Hematopoietic multipotent progenitor cell treated with erythropoietin and hydrocortisone succinate and interleukin-3 and kit ligand, for 8 days (in vitro differentiated cells): ENCODE results near the gene PRTG.
"Not testable (repeated sequence)": the region's sequence is repeated elsewhere in the genome, so short reads cannot be mapped to it uniquely, and the experiment has no call there.

Source experiments
- DNase-seq: peaks from one replicate; pipeline ENCODE4 v3.0.0-alpha.2; 2015

PRTG gene

GRCh38 chr15:55698653-55699052 lies 44.3 kb downstream of the PRTG start:
- no peak for DNase-seq

- no peak for DNase-seq
Observed at GRCh38 chr15:55696221-55696620, 46.7 kb downstream of the PRTG start.

- DNase-seq = no peak
Observed at GRCh38 chr15:55695432-55695831, 47.5 kb downstream of the PRTG start.

GRCh38 chr15:55694652-55695150 lies 48.3 kb downstream of the PRTG start:
- no peak for DNase-seq

- not testable (repeated sequence) for DNase-seq
Observed at GRCh38 chr15:55693116-55693515, 49.8 kb downstream of the PRTG start.

GRCh38 chr15:55687792-55688191 lies 55.2 kb downstream of the PRTG start:
- no peak for DNase-seq

GRCh38 chr15:55685286-55685685 lies 57.7 kb downstream of the PRTG start:
- no peak for DNase-seq

GRCh38 chr15:55683376-55683775 lies 59.6 kb downstream of the PRTG start:
- DNase-seq = no peak

GRCh38 chr15:55681631-55682030 lies 61.3 kb downstream of the PRTG start:
- DNase-seq = no peak

GRCh38 chr15:55676507-55676906 lies 66.4 kb downstream of the PRTG start:
- no peak for DNase-seq

GRCh38 chr15:55673287-55673686 lies 69.7 kb downstream of the PRTG start:
- no peak for DNase-seq

GRCh38 chr15:55669270-55669669 lies 73.7 kb downstream of the PRTG start:
- DNase-seq = no peak

GRCh38 chr15:55665605-55666227 lies 77.2 kb downstream of the PRTG start:
- DNase-seq = no peak

GRCh38 chr15:55661428-55661827 lies 81.5 kb downstream of the PRTG start:
- no peak for DNase-seq

- no peak for DNase-seq
Observed at GRCh38 chr15:55660153-55660552, 82.8 kb downstream of the PRTG start.

- DNase-seq = no peak
Observed at GRCh38 chr15:55659481-55659880, 83.5 kb downstream of the PRTG start.

GRCh38 chr15:55658886-55659285 lies 84.1 kb downstream of the PRTG start:
- no peak for DNase-seq

- no peak for DNase-seq
Observed at GRCh38 chr15:55654561-55655031, 88.4 kb downstream of the PRTG start.

- no peak for DNase-seq
Observed at GRCh38 chr15:55652909-55653495, 90.0 kb downstream of the PRTG start.

- no peak for DNase-seq
Observed at GRCh38 chr15:55652359-55652758, 90.6 kb downstream of the PRTG start.

GRCh38 chr15:55649058-55649423 lies 93.9 kb downstream of the PRTG start:
- no peak for DNase-seq

GRCh38 chr15:55638764-55639163 lies 104.2 kb downstream of the PRTG start:
- no peak for DNase-seq

- DNase-seq = no peak
Observed at GRCh38 chr15:55637086-55637485, 105.9 kb downstream of the PRTG start.

- no peak for DNase-seq
Observed at GRCh38 chr15:55633731-55634130, 109.2 kb downstream of the PRTG start.

- DNase-seq = no peak
Observed at GRCh38 chr15:55632434-55632833, 110.5 kb downstream of the PRTG start.
